Measurements from ENCODE around the gene PLS3.
"Not testable (repeated sequence)": the region's sequence is repeated elsewhere in the genome, so short reads cannot be mapped to it uniquely, and the experiment has no call there.

Gene PLS3

DNA sequence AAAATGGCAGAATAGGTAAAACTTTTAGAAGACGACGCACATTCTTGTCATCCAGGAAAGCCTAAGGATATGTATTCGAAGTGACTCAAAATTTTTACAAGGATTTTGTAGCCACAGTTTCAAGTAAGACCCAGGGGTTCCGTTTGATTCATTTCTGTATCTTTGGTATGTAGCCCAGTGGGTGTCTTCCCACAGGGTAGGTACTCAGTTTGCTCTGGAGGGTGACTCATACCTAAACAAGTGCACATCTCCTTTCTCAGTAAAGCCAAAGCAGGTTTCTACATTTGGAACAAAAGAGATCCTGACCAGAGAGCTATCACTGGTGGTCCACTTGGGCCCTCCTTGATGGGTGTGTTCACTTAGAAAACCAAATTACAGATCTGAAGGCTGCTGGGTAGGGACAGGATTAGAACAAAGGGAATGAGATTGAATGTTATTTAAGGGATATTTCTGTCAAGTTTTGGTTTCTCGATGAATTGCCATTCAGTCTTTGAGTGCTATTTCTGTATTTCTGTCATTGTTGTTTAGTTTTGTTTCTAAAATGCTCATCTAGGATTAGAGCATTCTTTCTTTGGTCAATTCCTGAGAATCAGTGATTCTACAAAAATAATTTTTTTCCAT lies 56.1 kb downstream of the PLS3 start:
- no peak for ATAC-seq

DNA sequence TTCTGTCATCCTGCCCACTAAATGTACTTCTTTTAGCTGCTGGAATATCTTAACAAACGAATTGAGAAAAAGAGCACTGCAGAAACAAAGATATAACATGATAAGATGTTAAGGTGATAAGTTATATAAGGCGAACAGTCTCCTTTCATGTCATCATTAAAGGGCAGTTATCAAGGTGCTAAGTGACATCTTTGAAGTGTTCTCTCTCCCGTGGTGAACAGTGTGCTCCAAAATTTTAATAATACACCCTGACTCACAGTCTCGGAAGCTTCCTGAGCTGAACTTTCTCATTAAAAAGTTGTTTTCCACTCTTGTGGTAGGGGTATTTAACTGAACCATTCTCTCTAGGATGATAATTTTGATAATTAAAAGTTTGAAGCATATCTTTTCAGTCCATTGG lies 61.6 kb downstream of the PLS3 start:
- ATAC-seq: no peak

DNA sequence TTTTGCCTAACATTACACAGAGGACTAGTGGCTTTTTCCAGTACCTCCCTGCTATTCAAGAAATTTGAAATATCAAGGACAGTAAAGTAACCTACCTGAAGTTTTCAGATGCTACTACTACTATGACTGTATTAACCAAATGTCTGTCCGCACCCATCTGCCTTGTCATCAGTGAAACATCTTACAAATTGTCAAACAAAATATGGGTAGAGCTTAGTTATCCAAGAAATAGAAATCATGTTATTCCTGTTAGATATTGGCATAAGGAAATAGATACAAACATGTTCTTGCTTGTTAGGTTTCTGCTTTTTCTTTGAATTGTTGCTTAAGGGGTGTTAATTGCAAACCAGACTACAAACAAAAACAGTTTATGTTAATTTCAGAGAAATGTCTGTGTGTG lies 63.9 kb downstream of the PLS3 start:
- ATAC-seq: no peak

DNA sequence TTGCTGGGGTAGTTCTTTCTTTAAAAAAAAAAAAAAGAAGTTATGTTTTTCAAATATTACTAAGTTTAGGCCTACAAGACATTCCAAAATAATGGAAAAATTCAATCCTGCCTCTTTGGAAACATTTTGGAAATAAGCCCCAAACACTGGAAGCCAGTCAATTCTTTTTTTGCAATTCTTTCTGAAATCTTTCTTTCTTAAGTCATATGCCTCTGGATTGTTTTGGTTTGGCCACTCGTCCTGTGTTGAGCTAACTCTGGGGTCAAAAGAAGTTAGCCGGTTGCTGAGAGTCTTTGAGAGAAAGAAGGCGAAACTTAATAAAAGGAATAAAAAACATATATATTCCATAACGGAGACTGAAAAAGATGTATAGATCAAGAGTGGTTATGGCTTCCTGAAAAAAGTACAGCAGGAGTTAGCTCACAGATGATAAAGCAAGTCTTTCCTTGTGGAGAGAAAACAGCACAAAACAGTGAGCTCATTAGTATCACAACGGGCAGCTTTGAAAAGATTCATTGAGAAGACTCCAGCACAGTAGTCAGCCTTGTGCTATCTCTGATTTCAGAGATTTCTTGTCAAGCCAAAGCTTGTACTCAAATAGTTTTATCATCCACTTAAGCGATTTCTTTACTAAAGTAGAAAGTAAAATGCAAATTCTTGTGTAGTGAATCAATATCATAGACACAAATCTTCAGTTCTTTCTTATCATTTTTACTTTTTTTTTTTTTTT lies 64.8 kb downstream of the PLS3 start:
- no peak for ATAC-seq

DNA sequence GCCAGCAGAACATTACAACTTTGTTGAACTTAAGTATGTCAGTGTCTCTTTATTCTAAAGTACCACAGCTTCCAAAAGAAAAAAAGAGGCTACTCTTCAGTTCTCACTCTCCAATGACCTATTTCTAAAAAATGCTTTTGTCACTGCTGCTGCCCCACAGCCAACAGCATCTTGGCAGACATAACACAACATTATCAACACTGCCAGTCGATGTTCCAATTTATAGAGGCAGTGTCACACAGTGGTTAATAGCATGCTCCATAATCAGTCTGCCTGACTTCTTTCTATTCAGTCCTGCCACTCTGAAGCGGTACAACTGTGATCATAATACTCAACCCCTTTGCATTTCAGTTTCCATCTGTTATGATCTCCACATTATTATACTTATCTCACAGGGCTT lies 69.2 kb downstream of the PLS3 start:
- ATAC-seq: no peak

DNA sequence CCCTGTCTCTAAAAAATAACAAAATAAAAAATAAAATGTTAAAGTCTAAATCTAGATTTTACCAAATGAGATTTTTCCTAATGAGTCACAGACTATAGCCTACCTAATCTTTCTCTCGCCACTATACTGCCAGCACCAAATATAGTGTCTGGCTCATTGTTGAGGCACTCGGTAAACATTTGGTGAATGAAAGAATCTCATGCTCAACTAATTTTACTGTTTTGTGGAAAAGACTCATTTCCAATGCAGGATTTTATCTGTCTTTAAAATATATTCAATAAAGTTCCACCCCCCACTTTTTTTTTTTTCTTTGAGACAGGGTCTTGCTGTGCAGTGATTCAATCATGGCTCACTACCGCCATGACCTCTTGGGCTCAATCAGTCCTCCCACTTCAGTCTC lies 71.5 kb downstream of the PLS3 start:
- ATAC-seq: no peak

DNA sequence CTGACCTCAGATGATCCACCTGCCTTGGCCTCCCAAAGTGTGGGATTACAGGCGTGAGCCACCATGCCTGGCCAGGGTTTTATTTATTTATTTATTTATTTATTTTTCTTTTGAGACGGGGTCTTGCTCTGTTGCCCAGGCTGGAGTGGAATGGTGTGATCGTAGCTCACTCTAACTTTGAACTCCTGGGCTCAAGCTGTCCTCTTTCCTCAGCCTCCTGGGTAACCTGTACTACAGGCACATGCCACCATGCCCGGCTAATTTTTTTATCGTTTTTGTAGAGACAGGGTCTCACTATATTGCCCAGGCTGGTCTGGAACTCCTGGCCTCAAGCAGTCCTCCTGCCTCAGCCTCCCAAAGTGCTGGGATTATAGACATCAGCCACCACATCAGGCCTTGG lies 72.4 kb downstream of the PLS3 start:
- ATAC-seq: not testable (repeated sequence)

DNA sequence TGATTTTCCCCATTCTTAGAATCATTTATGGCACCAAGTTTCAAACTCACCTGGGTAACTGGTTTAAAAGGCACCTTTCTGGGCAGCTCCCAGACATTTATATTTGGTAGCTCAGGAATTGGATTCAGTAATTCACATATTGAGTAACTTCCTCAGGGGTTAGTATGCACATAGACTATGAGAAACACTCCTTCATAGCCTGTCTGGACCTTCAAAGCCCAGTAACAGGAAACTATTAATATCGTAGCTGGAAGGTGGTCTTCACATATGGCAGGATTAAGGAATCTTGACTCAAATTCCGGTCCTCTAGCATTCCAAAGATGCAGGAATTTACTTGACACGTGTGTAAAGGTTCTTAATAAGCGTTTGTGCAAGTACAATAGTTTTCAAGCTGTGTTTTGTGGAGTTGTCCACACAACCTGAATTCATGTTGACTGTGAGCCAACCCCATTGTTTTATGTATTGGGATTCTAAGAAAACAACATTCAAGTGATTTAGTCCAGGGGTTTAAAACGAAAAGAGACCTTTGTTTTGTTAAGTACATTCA lies 78.4 kb downstream of the PLS3 start:
- ATAC-seq: no peak

DNA sequence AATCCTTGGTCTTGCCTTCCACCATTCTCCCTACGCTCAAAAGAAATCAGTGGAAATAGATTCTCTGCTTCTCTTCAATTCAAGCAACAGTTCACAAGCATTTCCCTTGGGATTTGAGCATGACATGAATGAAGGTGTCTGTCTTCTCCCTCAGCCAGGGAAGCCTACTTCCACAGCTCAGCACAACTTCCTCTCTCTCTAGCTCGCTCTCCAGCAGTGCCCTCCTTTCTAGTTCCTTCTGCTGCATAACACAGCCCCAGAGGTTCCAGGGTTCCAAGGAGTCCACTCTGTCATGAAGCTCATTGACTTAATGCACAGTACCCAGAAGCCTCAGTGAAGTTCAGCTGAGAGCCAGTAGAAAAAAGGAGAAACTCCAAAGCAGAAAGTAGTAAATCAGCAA lies 81.3 kb downstream of the PLS3 start:
- ATAC-seq: no peak

DNA sequence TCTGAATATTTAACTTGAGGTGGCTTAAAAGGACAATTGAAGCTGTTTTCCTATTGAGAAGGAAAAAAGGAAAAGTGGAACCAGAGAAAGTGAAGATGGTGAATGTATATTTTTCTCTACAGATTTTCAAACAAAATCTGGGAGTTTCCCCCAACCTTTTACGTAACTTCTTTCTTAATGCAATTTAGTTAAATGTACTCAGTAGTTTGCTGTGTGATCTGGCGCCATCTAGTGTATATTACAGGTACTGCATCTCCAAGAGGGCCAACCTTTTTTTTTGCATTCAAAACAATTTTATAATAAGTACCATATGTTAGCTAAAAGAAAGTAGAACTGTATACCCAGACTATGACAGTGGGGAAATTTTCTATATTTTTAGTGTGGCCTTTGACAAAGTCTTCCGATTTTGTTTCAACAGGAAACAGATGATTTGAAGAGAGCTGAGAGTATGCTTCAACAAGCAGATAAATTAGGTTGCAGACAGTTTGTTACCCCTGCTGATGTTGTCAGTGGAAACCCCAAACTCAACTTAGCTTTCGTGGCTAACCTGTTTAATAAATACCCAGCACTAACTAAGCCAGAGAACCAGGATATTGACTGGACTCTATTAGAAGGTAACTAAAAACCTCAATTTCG lies 82.0 kb downstream of the PLS3 start:
- ATAC-seq: no peak

DNA sequence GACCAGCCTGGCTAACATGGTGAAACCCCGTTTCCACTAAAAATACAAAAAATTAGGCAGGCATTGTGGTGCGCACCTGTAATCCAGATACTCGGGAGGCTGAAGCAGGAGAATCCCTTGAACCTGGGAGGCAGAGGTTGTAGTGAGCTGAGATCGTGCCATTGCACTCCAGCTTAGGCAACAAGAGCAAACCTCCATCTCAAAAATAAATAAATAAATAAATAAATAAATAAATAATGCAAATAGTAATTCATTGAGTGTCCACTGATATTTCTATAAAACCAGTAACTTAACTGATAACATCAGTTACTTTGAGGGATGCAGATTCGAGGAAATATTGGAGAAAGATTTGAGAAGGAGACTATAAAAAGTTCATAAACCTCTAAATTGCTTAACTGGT lies 83.4 kb downstream of the PLS3 start:
- not testable (repeated sequence) for ATAC-seq

DNA sequence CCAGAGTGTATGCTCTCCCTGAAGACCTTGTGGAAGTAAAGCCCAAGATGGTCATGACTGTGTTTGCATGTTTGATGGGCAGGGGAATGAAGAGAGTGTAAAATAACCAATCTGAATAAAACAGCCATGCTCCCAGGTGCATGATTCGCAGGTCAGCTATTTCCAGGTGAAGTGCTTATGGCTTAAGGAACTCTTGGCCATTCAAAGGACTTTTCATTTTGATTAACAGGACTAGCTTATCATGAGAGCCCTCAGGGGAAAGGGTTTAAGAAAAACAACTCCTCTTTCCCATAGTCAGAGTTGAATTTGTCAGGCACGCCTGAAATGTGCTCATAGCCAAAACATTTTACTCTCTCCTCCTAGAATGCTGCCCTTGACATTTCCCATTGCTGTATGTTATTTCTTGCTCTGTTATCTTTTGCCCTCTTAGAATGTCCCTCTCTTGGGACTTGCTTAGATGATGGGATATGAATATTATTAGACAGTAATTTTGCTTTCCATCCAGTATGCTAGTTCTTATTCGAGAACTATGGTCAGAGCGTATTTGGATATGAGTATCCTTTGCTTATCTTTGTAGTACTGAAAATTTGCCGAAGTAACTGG lies 88.6 kb downstream of the PLS3 start:
- no peak for ATAC-seq

DNA sequence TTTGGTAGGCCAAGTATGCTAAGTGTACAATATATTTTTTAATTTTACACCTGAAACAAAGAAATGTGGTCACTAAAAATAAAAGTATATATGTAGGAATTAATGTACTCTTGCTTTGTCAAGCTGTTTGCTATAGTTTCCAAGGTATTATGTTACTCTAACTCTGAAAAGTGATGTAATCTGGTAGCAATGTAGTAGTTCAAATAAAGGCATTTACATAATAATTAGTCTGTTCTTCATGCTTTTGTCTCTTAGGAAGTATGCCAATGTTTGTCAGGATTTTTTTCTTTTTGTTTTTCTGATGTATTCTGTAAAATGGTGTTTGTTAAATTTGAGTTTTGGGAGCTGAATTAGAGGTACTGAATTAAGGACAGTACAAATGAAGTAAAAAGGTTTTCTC lies 89.5 kb downstream of the PLS3 start:
- no peak for ATAC-seq

DNA sequence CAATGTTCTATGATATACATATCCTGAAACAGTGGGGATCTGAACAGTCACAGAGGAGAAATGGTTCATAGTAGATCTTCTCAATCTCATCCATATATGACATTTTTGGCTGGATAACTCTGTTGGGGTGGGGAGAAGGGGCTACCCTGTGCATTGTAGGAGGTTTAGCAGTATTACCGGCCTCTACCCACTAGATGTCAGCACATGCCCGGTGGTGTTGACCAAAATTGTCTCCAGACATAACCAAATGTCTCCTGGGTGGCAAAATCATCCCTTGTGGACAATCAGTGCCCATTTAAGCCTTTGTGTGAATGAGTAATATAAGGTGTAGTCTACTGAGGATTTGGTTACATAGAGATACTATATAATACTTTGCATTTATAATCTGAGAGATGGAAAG lies 89.9 kb downstream of the PLS3 start:
- no peak for ATAC-seq

DNA sequence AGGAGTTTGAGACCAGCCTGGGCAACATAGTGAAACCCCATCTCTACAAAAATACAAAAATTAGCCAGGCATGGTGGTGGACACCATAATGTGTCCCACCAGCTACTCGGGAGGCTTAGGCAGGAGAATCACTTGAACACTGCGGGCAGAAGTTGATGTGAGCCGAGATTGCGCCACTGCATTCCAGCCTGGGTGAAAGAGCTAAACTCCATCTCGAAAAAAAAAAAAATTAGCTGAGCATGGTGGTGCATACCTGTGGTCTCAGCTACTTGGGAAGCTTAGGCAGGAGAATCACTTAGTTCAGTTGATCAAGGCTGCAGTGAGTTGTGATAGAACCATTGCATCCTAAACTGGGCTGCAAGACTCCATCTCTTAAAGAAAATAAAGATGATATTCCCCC lies 91.2 kb downstream of the PLS3 start:
- no peak for ATAC-seq

DNA sequence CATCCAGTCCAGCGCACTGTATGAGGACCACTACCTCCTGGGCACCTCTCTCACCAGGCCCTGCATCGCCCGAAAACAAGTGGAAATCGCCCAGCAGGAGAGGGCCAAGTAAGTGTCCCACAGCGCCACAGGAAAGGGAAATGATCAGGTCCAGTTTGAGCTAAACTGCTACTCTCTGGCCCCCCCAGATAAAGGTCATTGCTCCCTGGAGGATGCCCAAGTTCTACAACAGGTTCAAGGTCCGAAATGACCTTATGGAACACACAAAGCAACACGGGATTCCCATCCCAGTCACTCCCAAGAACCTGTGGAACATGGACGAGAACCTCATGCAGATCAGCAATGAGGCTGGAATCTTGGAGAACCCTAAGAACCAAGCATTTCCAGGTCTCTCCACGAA lies 104.1 kb downstream of the PLS3 start:
- ATAC-seq: no peak

DNA sequence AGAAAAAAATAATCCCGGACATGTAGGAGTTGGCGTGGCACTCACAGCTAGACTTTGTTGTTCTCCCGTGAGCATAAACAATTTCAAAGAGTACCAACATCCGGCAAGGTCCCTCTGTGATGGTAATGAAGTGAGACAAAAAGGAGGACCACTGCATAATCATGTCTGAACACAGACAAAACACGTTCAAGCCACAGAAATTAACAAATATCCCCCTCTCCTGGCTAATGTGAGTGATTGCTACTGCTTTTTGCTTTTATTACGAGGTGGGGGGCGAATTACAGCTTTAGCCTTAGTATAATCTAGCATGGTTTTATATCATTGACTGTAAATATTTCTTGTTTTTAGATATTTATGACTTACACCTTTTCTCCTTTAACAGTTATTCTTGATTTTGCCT lies 118.5 kb downstream of the PLS3 start:
- no peak for ATAC-seq

DNA sequence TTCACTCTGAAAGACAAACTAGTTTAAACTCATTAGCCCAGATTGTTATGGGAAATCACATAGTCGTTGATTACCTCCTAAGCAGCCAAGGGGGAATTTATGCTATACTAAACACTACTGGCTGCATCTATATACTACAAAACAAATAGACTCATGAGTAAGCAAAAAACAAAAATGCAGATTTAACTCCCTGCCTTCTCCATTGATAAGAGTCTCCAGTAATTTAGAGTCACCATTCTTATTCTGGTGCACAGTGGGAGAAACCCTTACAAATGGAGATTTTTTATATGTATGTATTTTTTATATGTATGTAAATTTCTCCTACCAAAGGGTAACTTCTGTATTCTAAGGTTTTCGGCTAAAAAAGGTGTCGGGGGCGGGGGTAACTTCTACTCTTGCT lies 126.6 kb downstream of the PLS3 start:
- no peak for ATAC-seq

DNA sequence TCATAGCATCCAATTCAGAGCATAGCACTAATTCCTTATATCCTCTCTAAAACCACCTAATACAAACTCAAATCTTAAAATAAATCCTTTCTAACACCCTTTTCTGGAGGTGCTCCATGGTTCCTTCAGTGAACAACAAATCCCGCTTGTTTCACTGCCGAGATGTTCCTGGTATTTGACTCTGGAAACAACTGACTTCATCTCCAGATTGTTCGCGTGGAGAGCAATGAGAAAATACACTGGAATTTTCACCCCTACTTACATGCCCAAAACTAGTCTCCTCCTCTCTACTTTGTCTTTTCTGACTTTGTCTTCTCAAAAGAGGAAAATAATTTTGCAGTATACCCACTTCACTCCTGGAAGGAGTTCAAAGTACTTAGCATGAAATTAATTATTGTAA lies 129.0 kb downstream of the PLS3 start:
- ATAC-seq: no peak

DNA sequence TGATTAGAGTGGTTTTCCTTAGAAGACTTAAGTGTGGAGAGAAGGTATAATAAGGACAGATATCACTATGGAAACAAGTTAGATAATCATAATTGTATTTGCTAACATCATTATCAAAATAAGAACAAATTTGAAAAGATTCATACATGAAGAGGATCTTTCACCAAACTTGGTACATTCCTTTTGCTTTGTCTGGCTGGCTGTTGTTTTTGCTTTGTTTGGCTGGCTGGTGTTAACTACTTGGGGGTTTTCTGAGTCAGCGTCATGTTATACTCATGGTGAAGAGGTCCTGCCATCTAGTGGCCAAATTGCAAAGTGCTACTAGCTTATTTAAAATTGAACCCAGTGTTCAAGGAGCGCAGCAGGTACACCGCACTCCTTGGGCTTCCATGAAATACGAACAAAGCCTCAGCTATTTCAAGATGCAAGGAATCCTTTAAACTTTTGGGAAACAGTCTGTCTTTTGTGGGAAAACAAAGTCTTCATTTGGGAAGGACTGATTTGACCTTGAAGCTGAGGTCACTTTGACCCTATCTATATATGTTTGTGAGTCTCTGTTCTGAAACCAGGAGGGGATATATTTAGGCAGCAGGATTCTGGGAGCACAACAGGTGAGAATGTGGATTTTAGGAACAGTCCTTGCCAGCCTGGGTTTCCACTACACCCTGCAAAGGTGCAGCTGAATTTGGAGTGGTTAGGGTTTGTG lies 129.7 kb downstream of the PLS3 start:
- peak in 1 of 2 donors; percentile 38 for ATAC-seq

DNA sequence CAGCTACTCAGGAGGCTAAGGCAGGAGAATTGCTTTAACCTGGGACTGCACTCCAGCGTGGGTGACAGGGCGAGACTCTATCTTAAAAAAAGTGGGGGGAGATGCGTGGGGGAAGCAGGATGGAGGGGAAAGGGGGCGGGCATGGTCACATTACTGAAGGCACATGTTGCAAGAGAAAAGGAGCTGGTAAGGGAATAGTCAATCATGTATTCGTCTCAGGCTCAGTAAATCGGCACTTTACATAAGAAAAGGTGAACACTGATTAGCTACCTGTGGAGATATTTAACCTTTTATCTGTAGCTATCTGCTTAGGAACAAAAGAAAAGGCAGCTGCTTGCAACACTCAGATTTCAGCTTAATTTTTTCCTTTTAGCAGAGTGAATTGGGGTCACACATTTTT lies 132.5 kb downstream of the PLS3 start:
- ATAC-seq: no peak

DNA sequence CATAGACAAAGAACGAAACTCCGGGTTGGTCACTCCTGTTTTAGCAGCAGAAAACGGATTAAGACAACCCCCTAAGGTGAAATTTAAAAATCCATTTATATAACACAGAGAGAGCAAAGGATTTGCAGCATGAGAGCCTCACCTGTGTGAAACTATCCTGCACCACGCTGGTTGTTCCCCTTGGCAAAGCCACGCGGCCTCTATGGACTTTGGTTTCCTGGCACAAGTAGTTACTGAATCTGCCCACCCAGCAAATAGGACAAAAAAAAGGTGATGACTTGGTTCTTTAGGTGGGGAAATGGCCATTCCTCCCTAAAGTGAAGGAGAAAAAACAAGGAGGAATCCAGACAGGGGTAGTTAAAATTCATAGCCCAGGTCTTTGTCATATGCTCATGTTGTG lies 133.1 kb downstream of the PLS3 start:
- ATAC-seq: no peak

DNA sequence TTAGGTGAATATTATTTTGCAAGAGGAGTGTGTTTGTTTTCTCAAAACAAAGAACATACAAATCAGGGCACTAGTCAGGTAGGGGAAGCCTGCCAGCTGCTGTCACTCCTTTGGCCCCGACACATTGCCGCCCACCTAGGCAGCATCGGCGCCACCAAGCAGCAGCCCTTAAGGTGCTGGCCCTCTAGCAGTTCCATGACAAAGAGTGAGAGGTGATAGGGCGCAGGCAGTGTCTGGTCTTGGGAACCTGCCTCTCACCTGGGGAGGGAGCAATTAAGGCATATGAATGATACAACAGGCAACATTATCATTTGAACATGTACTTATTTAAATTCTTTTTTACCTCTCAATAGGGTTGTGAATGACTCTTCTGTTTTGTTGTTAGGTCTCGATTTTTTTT lies 135.1 kb downstream of the PLS3 start:
- no peak for ATAC-seq

All from activated CD4-positive, CD25-positive, alpha-beta regulatory T cell treated with anti-CD3 and anti-CD28 coated beads, Interleukin-2, amount 50 U/mL, for 24 hours (primary cell).